CD14-positive monocyte (primary cell): ENCODE measurements around the gene B3GALT4. TPM values are rescaled to one million over a fixed set of nuclear protein-coding genes. Genes with fewer than 3 reads are reported as not detected.
"Not testable (repeated sequence)": the region's sequence is repeated elsewhere in the genome, so short reads cannot be mapped to it uniquely, and the experiment has no call there.

Experiments used
- DNase-seq, 3 donors: peaks; one replicate each; pipeline ENCODE4 v3.0.0-alpha.2; 2011 to 2022
- H2AFZ ChIP-seq: 2 replicates; pipeline ENCODE4 v1.6.0; 2012; ENCODE audit warnings: mild to moderate bottlenecking, low read depth, low read length, inconsistent platforms; ENCODE audit not compliant: insufficient read depth, poor library complexity, severe bottlenecking
- H3K27ac ChIP-seq, 2 donors: 1 replicate in 1 of 2; 2 replicates in 1 of 2; pipeline ENCODE4 v1.5.1; 2012 to 2013; ENCODE audit warnings: low read length in 2 of 2, control low read depth in 1 of 2, inconsistent platforms in 1 of 2, low read depth in 1 of 2, mild to moderate bottlenecking in 1 of 2
- H3K27me3 ChIP-seq, 2 donors: one replicate each; pipeline versions ENCODE4 v1.6.0 to v1.6.1; 2011 to 2013; ENCODE audit warnings: low read length in 2 of 2; ENCODE audit not compliant: control insufficient read depth in 2 of 2, insufficient read depth in 2 of 2
- H3K36me3 ChIP-seq, 2 donors: replicated peaks in 1 of 2; 1 replicate in 1 of 2; 2 replicates in 1 of 2; pipeline versions ENCODE4 v1.5.1 to v1.6.1; 2012 to 2013; ENCODE audit warnings: low read length in 2 of 2, control low read depth in 1 of 2, inconsistent platforms in 1 of 2, mild to moderate bottlenecking in 1 of 2; ENCODE audit not compliant: insufficient read depth in 2 of 2, control insufficient read depth in 1 of 2
- H3K4me1 ChIP-seq, 2 donors: 1 replicate in 1 of 2; 2 replicates in 1 of 2; pipeline versions ENCODE4 v1.5.1 to v1.6.1; 2012 to 2013; ENCODE audit warnings: low read length in 2 of 2, control low read depth in 1 of 2, inconsistent platforms in 1 of 2, mild to moderate bottlenecking in 1 of 2, moderate library complexity in 1 of 2; ENCODE audit not compliant: insufficient read depth in 2 of 2, control insufficient read depth in 1 of 2
- H3K4me2 ChIP-seq: replicated peaks from 2 replicates; pipeline ENCODE3; 2012; ENCODE audit warnings: low read length, moderate library complexity, mild to moderate bottlenecking; ENCODE audit not compliant: poor library complexity, severe bottlenecking; ENCODE audit errors: extremely low read depth
- H3K4me3 ChIP-seq, 3 experiments: fragments of 200-600 bp in 1 of 3; sonication (generic) in 1 of 3; replicated peaks in 1 of 3; 1 replicate in 2 of 3; 2 replicates in 1 of 3; pipeline ENCODE4 v1.5.1; 2011 to 2013; ENCODE audit warnings: low read length in 3 of 3, mild to moderate bottlenecking in 3 of 3, control low read depth in 2 of 3, low read depth in 2 of 3, inconsistent platforms in 1 of 3, moderate library complexity in 1 of 3
- H3K79me2 ChIP-seq: 2 replicates; pipeline ENCODE4 v1.6.0; 2012; ENCODE audit warnings: mild to moderate bottlenecking, control low read depth, inconsistent platforms, low read length, moderate library complexity; ENCODE audit not compliant: insufficient read depth
- H3K9ac ChIP-seq: 2 replicates; pipeline ENCODE4 v1.6.0; 2017; ENCODE audit warnings: low read length, mild to moderate bottlenecking; ENCODE audit not compliant: insufficient read depth, poor library complexity, severe bottlenecking
- H3K9me3 ChIP-seq, 2 donors: replicated peaks in 1 of 2; 1 replicate in 1 of 2; 2 replicates in 1 of 2; pipeline versions ENCODE4 v1.5.1 to v1.6.1; 2012 to 2013; ENCODE audit warnings: low read length in 2 of 2, control low read depth in 1 of 2; ENCODE audit not compliant: control insufficient read depth in 1 of 2, insufficient read depth in 1 of 2
- H4K20me1 ChIP-seq: 2 replicates; pipeline ENCODE4 v1.6.0; 2012; ENCODE audit warnings: mild to moderate bottlenecking, low read length, control low read depth, moderate library complexity; ENCODE audit not compliant: insufficient read depth
- H3K27ac Mint-ChIP-seq, 7 donors: one replicate each; pipeline ENCODE4 v1.8.0; 2020; ENCODE audit warnings: mild to moderate bottlenecking in 7 of 7, mixed read lengths in 7 of 7, moderate library complexity in 6 of 7, inconsistent platforms in 2 of 7
- H3K27me3 Mint-ChIP-seq, 3 donors: one replicate each; pipeline ENCODE4 v1.8.0; 2021 to 2022; ENCODE audit warnings: low read depth in 3 of 3, mild to moderate bottlenecking in 3 of 3, mixed read lengths in 3 of 3, moderate library complexity in 3 of 3, inconsistent platforms in 1 of 3
- H3K36me3 Mint-ChIP-seq, 2 donors: one replicate each; pipeline ENCODE4 v1.8.0; 2020; ENCODE audit warnings: mixed read lengths in 2 of 2, inconsistent platforms in 1 of 2, mild to moderate bottlenecking in 1 of 2
- H3K4me1 Mint-ChIP-seq: one replicate; pipeline ENCODE4 v1.8.0; 2020; ENCODE audit warnings: mild to moderate bottlenecking, mixed read lengths
- H3K4me3 Mint-ChIP-seq, 2 donors: one replicate each; pipeline ENCODE4 v1.8.0; 2020; ENCODE audit warnings: mild to moderate bottlenecking in 2 of 2, mixed read lengths in 2 of 2, moderate library complexity in 1 of 2
- H3K9me3 Mint-ChIP-seq, 7 donors: one replicate each; pipeline ENCODE4 v1.8.0; 2020 to 2022; ENCODE audit warnings: mixed read lengths in 7 of 7, mild to moderate bottlenecking in 6 of 7, moderate library complexity in 6 of 7, inconsistent platforms in 2 of 7
- CTCF ChIP-seq: fragments of 200-600 bp; IDR thresholded peaks from one replicate; pipeline ENCODE4 v1.8.0; 2022; ENCODE audit warnings: antibody characterized with exemption, mild to moderate bottlenecking
- WGBS: methylation state at CpG from one replicate; pipeline ENCODE4 v1.1.5; 2013; ENCODE audit warnings: missing lambda C conversion rate; ENCODE audit not compliant: insufficient coverage; 5-methylcytosine and 5-hydroxymethylcytosine counted together
- intact Hi-C, 2 donors: fragments of 100-400 bp; cut with micrococcal nuclease; formaldehyde crosslinking; loops; one replicate each; pipeline versions ENCODE4 v1.15.0 to v1.15.1; 2023
- polyA plus RNA-seq, 3 donors: library from polyadenylated mRNA; depleted of rRNA in 1 of 3; unstranded in 2 of 3; stranded (reverse) in 1 of 3; fragments of 300-500 nt in 2 of 3; fragments of >200 nt in 1 of 3; fragmentation: Illumina TruSeq in 2 of 3; gene quantifications; 1 replicate in 2 of 3; 2 replicates in 1 of 3; pipeline ENCODE4 v1.2.3, GENCODE V29; 2012 to 2021

The B3GALT4 gene
- polyA plus RNA-seq, 3 donors, result 6.5 to 32.2 (median 28.5) TPM

DNA sequence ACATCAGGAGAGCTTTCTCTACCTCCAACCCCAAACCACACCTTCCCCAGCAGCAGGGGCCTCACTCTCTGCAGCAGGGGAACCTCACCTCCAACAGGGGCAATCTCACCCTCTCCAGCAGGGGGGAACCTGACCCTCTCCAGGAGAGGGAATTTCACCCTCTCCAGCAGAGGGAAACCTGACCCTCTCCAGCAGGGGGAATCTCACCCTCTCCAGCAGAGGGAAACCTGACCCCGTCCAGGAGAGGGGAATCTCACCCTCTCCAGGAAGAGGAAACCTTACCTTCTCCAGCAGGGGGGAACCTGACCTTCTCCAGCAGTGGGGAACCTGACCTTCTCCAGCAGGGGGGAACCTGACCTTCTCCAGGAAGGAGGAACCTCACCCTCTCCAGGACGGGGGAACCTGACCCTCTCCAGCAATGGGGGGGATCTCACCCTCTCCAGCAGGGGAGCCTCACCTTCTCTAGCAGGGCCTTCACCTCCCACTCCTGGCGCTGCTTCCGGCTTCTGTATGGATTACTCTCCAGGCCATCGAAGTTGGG, 3.1 kb downstream of the B3GALT4 start:
- H3K27ac Mint-ChIP-seq, result peak overlapping the region in 4 of 7 donors; percentile 36 to 78 (median 44)
- DNase-seq, result peak; percentile 28 to 53 (median 29)
- no peak overlapping the region for H2AFZ ChIP-seq
- H3K9me3 Mint-ChIP-seq, result no peaks in the 10 kb centered on the region
- H3K27ac ChIP-seq, result peak overlapping the region; percentile 2 to 48
- WGBS, result 0% methylated on average over 1 of the region's 5 CpGs
- H3K79me2 ChIP-seq, result peaks cover 53% of the 10 kb centered on the region
- H3K4me2 ChIP-seq, result no peak overlapping the region
- peak; percentile 45 for TF ChIP-seq CTCF
- peaks cover 36 to 80% of the 10 kb centered on the region in 2 donors for H3K36me3 ChIP-seq
- H3K27me3 Mint-ChIP-seq, result no peaks in the 10 kb centered on the region
- no peak overlapping the region for H3K4me3 ChIP-seq
- H3K36me3 Mint-ChIP-seq, result peaks cover 38 to 71% of the 10 kb centered on the region in 2 donors
- peaks cover 46% of the 10 kb centered on the region for H4K20me1 ChIP-seq
- H3K9ac ChIP-seq, result no peak overlapping the region
- H3K27me3 ChIP-seq, result no peaks in the 10 kb centered on the region
- H3K9me3 ChIP-seq, result no peaks in the 10 kb centered on the region
- no peak overlapping the region for H3K4me3 Mint-ChIP-seq
- intact Hi-C loops, result no loop called here
- H3K4me1 Mint-ChIP-seq, result peaks cover 46% of the 10 kb centered on the region
- H3K4me1 ChIP-seq, result peaks cover 40 to 48% of the 10 kb centered on the region in 2 donors

GRCh38 chr6:33280539-33280938, 3.6 kb downstream of the B3GALT4 start:
- H3K4me2 ChIP-seq, result no peak overlapping the region
- H3K9me3 Mint-ChIP-seq, result no peaks in the 10 kb centered on the region
- H3K9me3 ChIP-seq, result no peaks in the 10 kb centered on the region
- intact Hi-C loops, result no loop called here
- H3K27ac Mint-ChIP-seq, result no peak overlapping the region
- H3K4me1 Mint-ChIP-seq, result peaks cover 42% of the 10 kb centered on the region
- H3K36me3 Mint-ChIP-seq, result peaks cover 36 to 69% of the 10 kb centered on the region in 2 donors
- no peaks in the 10 kb centered on the region for H3K27me3 ChIP-seq
- H4K20me1 ChIP-seq, result peaks cover 41% of the 10 kb centered on the region
- H3K4me3 ChIP-seq, result no peak overlapping the region
- no peak for TF ChIP-seq CTCF
- H3K36me3 ChIP-seq, result peaks cover 34 to 80% of the 10 kb centered on the region in 2 donors
- no peak for DNase-seq
- H3K9ac ChIP-seq, result no peak overlapping the region
- 100% methylated on average over 3 of the region's 6 CpGs for WGBS
- H3K4me1 ChIP-seq, result peaks cover 38 to 43% of the 10 kb centered on the region in 2 donors
- peak overlapping the region; percentile 2 to 48 for H3K27ac ChIP-seq
- no peaks in the 10 kb centered on the region for H3K27me3 Mint-ChIP-seq
- peaks cover 49% of the 10 kb centered on the region for H3K79me2 ChIP-seq
- no peak overlapping the region for H2AFZ ChIP-seq
- no peak overlapping the region for H3K4me3 Mint-ChIP-seq

- H3K9ac ChIP-seq, H3K27me3 Mint-ChIP-seq, H3K27me3 ChIP-seq, H3K9me3 Mint-ChIP-seq, H3K4me3 ChIP-seq, H3K27ac Mint-ChIP-seq, DNase-seq, H2AFZ ChIP-seq, H3K4me2 ChIP-seq, H3K4me3 Mint-ChIP-seq, intact Hi-C loops, H3K27ac ChIP-seq, H3K9me3 ChIP-seq: not testable (repeated sequence)
- peaks cover 40 to 60% of the 10 kb centered on the region in 2 donors for H3K36me3 Mint-ChIP-seq
- peaks cover 26% of the 10 kb centered on the region for H3K4me1 Mint-ChIP-seq
- WGBS, result no CpG with 5 or more reads among the region's 4 CpGs
- Histone ChIP-seq H4K20me1 (peaks cover 19% of the 10 kb centered on the region), H3K79me2 (peaks cover 42% of the 10 kb centered on the region), H3K4me1 (peaks cover 17% of the 10 kb centered on the region in 2 donors), H3K36me3 (peaks cover 27 to 69% of the 10 kb centered on the region in 2 donors)
These were observed 8.3 kb downstream of the B3GALT4 start for GRCh38 chr6:33285214-33285613.
